GM12878 (cell line): ENCODE results near the gene KITLG.

Source experiments
- EGR1 ChIP-seq, 2 experiments: IDR thresholded peaks; 1 replicate in 1 of 2; 2 replicates in 1 of 2; pipeline ENCODE4 v1.6.1; 2011 to 2012; ENCODE audit warnings: low read depth in 2 of 2, low read length in 2 of 2, borderline replicate concordance in 1 of 2, mild to moderate bottlenecking in 1 of 2, moderate library complexity in 1 of 2
- EZH2 ChIP-seq: IDR thresholded peaks from 2 replicates; pipeline ENCODE4 v1.6.1; 2012; ENCODE audit warnings: low read depth, mild to moderate bottlenecking, control low read depth, inconsistent platforms, low read length, borderline replicate concordance; ENCODE audit not compliant: control insufficient read depth
- MAX ChIP-seq: IDR thresholded peaks from 2 replicates; pipeline ENCODE4 v1.6.1; 2012; ENCODE audit warnings: low read depth, low read length, improper control_type of control experiment
- RAD21 ChIP-seq: IDR thresholded peaks from 2 replicates; pipeline ENCODE4 v1.6.1; 2011; ENCODE audit warnings: mild to moderate bottlenecking, low read depth, low read length, moderate library complexity; ENCODE audit not compliant: insufficient read depth
- TARDBP ChIP-seq: IDR thresholded peaks from 2 replicates; pipeline ENCODE4 v1.6.1; 2016; ENCODE audit warnings: borderline replicate concordance
- USF2 ChIP-seq: IDR thresholded peaks from 2 replicates; pipeline ENCODE4 v1.6.1; 2011; ENCODE audit warnings: low read depth, low read length, improper control_type of control experiment, borderline replicate concordance
- ZNF207 ChIP-seq: fragments of 450-650 bp; IDR thresholded peaks from 2 replicates; pipeline ENCODE4 v1.6.1; 2014; ENCODE audit warnings: antibody characterized with exemption, mild to moderate bottlenecking, borderline replicate concordance
- ZNF274 ChIP-seq: IDR thresholded peaks from one replicate; pipeline ENCODE4 v1.8.0; 2011; ENCODE audit not compliant: insufficient read length, insufficient read depth

GRCh38 chr12:88590851-88591250 lies 10.6 kb upstream of the KITLG start:
- TF ChIP-seq RAD21, result no peak
- no peak for TF ChIP-seq ZNF274
- TF ChIP-seq TARDBP, result no peak
- TF ChIP-seq EZH2, result no peak
- no peak for TF ChIP-seq MAX
- TF ChIP-seq EGR1 (IDR thresholded peaks at IDR 0.05; ENCODE audit: borderline replicate concordance in 1 of 2, low read depth in 2 of 2, low read length in 2 of 2), result no peak
- TF ChIP-seq ZNF207, result no peak
- no peak for TF ChIP-seq USF2
